Stimulated activated CD4-positive, alpha-beta T cell treated with anti-CD3 and anti-CD28 coated beads, Interleukin-4, amount 100 ng/mL, for 1 hour (primary cell): ENCODE data around the gene TICAM2.

ENCODE experiments used
- DNase-seq: peaks from one replicate; pipeline ENCODE4 v3.0.0-alpha.2; 2020

Gene TICAM2

GRCh38 chr5:115530426-115530825 is 71.9 kb downstream of the TICAM2 start:
- no peak for DNase-seq
